Ascending aorta (tissue), 2 donors: ENCODE data around the gene STARD9. TPM values are rescaled to one million over a fixed set of nuclear protein-coding genes. Genes with fewer than 3 reads are reported as not detected.
A peak's percentile ranks its signal among the peaks of the same experiment; 100 is the strongest.

ENCODE experiments used
- DNase-seq, 2 donors: peaks; one replicate each; pipeline ENCODE4 v3.0.0-alpha.2; 2019; ENCODE audit warnings: low spot score in 2 of 2
- H3K27ac ChIP-seq, 2 donors: fragments of 200-600 bp; sonication (generic); one replicate each; pipeline ENCODE4 v1.5.1; 2016 to 2017; ENCODE audit warnings: mild to moderate bottlenecking in 1 of 2
- H3K27me3 ChIP-seq: fragments of 200-600 bp; sonication (generic); one replicate; pipeline ENCODE4 v1.5.1; 2017
- H3K36me3 ChIP-seq, 2 donors: fragments of 200-600 bp; sonication (generic); one replicate each; pipeline ENCODE4 v1.5.1; 2016
- H3K4me1 ChIP-seq, 2 donors: fragments of 200-600 bp; sonication (generic); one replicate each; pipeline ENCODE4 v1.5.1; 2016 to 2017; ENCODE audit warnings: mild to moderate bottlenecking in 1 of 2
- H3K4me3 ChIP-seq, 2 donors: fragments of 200-600 bp; sonication (generic); one replicate each; pipeline ENCODE4 v1.5.1; 2016 to 2017; ENCODE audit warnings: mild to moderate bottlenecking in 1 of 2
- H3K9me3 ChIP-seq, 2 donors: fragments of 200-600 bp; sonication (generic); one replicate each; pipeline ENCODE4 v1.5.1; 2016
- CTCF ChIP-seq, 3 experiments: fragments of 200-600 bp in 2 of 3; fragments of 450-650 bp in 1 of 3; sonication (generic) in 2 of 3; IDR thresholded peaks; one replicate each; pipeline ENCODE4 v1.5.1; 2016 to 2019; ENCODE audit warnings: antibody characterized with exemption in 3 of 3, mild to moderate bottlenecking in 1 of 3, moderate library complexity in 1 of 3
- intact Hi-C: fragments of 100-400 bp; cut with DNase I; formaldehyde crosslinking; loops from one replicate; pipeline ENCODE4 v1.15.1; 2023
- total RNA-seq: library from RNA; depleted of rRNA; stranded (reverse); fragments of >200 nt; gene quantifications from one replicate; pipeline ENCODE4 v1.1.0, GENCODE V29; 2016

Gene STARD9
- 62.7 TPM for total RNA-seq

GRCh38 chr15:42575188-42576039 lies at the start of gene STARD9:
TSS of gene STARD9 (plus strand) at chr15:42575606. CDS start at chr15:42575716, 110 bp downstream.
- no peaks in the 10 kb centered on the region for H3K27me3 ChIP-seq
- peaks cover 0 to 19% of the 10 kb centered on the region in 2 donors for H3K4me1 ChIP-seq
- intact Hi-C loops: loop anchor here (1.0 to 5.0 kb wide), 3 partner anchors 27 to 84 kb away; partner anchors contain the start of genes HAUS2, LRRC57 and ZNF106
- peak; percentile 97 to 99 for DNase-seq
- no peaks in the 10 kb centered on the region for H3K9me3 ChIP-seq
- no peak for TF ChIP-seq CTCF (IDR thresholded peaks at IDR 0.05)
- no peaks in the 10 kb centered on the region for H3K36me3 ChIP-seq
- H3K27ac ChIP-seq: peak within 1 kb of the TSS; percentile 88 to 94
- peak within 1 kb of the TSS; percentile 88 to 91 for H3K4me3 ChIP-seq

- Histone ChIP-seq H3K4me3 (no peak overlapping the region), H3K27ac (no peak overlapping the region), H3K4me1 (no peaks in the 10 kb centered on the region), H3K27me3 (no peaks in the 10 kb centered on the region), H3K36me3 (peaks cover 55 to 72% of the 10 kb centered on the region in 2 donors), H3K9me3 (no peaks in the 10 kb centered on the region)
- intact Hi-C loops: no loop called here
- no peak for DNase-seq
- TF ChIP-seq CTCF (IDR thresholded peaks at IDR 0.05): no peak
Measured at GRCh38 chr15:42528970-42529369, 46.4 kb upstream of the STARD9 start.

- TF ChIP-seq CTCF (IDR thresholded peaks at IDR 0.05): no peak
- no peak overlapping the region for H3K27ac ChIP-seq
- H3K4me1 ChIP-seq: no peaks in the 10 kb centered on the region
- no peaks in the 10 kb centered on the region for H3K27me3 ChIP-seq
- no peak for DNase-seq
- H3K36me3 ChIP-seq: peaks cover 41 to 58% of the 10 kb centered on the region in 2 donors
- intact Hi-C loops: no loop called here
- no peaks in the 10 kb centered on the region for H3K9me3 ChIP-seq
- no peak overlapping the region for H3K4me3 ChIP-seq
Measured at GRCh38 chr15:42533246-42533645, 42.2 kb upstream of the STARD9 start.

- Histone ChIP-seq H3K4me1 (peaks cover 0 to 20% of the 10 kb centered on the region in 2 donors), H3K27me3 (no peaks in the 10 kb centered on the region), H3K9me3 (no peaks in the 10 kb centered on the region), H3K4me3 (no peak overlapping the region), H3K36me3 (peaks cover 24 to 31% of the 10 kb centered on the region in 2 donors), H3K27ac (no peak overlapping the region)
- intact Hi-C loops: loop anchor here (10.0 kb wide), 1 partner anchor 270 kb away; the partner anchor contains the start of genes GANC and TMEM87A
- DNase-seq: no peak
- no peak for TF ChIP-seq CTCF (IDR thresholded peaks at IDR 0.05)
Measured at GRCh38 chr15:42544853-42545629, 30.4 kb upstream of the STARD9 start.

- H3K4me1 ChIP-seq: peaks cover 0 to 22% of the 10 kb centered on the region in 2 donors
- DNase-seq: no peak
- TF ChIP-seq CTCF (IDR thresholded peaks at IDR 0.05): no peak
- intact Hi-C loops: loop anchor here (2.0 to 10.0 kb wide), 4 partner anchors 27 to 273 kb away; partner anchors contain the start of genes GANC, STARD9, TMEM87A and ZNF106
- H3K9me3 ChIP-seq: no peaks in the 10 kb centered on the region
- H3K36me3 ChIP-seq: peaks cover 10 to 22% of the 10 kb centered on the region in 2 donors
- no peaks in the 10 kb centered on the region for H3K27me3 ChIP-seq
- H3K4me3 ChIP-seq: peak overlapping the region; percentile 81 to 92
- peak overlapping the region; percentile 92 to 94 for H3K27ac ChIP-seq
Measured at GRCh38 chr15:42547918-42548248, 27.5 kb upstream of the STARD9 start.
